NCI-H1048 (cell line): ENCODE data around the gene CDC37L1.
"Not testable (repeated sequence)": the region's sequence is repeated elsewhere in the genome, so short reads cannot be mapped to it uniquely, and the experiment has no call there.

Source experiments
- DNase-seq: peaks from one replicate; lab custom pipeline; 2025; lab: John Stamatoyannopoulos, UW

CDC37L1 gene

DNA sequence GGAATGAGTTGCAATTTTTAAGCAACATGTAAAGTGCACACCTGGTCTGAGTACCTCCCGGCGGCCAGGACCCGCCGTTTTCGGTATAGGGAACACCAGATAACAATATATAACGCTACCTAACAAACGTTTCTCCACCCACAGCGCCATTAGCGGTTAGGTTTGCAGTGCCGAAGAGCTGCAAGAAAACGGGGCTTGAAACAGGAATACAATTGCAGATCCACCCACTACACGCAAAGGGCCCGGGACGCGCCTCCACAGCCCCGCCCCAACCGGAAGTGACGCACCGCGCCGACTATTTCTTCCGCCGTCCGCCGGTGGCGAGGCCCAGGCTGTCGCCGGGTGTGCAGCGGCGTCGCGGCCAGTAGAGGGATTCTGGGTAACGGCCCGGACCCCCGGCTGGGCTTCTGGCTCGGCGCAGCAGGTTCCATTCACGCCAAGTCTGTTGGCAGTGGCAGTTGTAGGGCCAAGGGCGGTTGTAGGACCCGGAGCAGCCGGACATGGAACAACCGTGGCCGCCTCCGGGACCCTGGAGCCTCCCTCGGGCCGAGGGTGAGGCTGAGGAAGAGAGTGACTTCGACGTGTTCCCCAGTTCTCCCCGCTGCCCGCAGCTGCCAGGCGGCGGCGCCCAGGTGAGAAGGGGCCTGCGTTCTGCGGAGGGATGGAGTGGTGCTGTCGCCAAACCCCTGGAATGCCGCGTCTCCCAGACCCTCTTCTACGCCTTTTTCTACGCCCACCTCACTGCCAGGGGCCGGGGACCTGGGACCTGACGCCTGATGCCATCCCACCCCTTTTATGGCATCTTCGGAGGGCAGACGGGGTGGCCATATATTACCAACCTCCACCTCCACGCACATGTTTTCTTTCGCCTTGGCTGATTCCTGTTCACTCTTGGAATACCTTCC lies at the start of gene CDC37L1:
CDC37L1 (plus strand) TSS at position 302 of the 905 bp plus-strand sequence; CDS start at position 501, 199 bp downstream.
- peak; percentile 86 for DNase-seq

GRCh38 chr9:4630836-4631235 lies 48.5 kb upstream of the CDC37L1 start:
- no peak for DNase-seq

GRCh38 chr9:4638968-4639367 lies 40.4 kb upstream of the CDC37L1 start:
- no peak for DNase-seq

- no peak for DNase-seq
These were observed 39.9 kb upstream of the CDC37L1 start for GRCh38 chr9:4639420-4639819.

DNA sequence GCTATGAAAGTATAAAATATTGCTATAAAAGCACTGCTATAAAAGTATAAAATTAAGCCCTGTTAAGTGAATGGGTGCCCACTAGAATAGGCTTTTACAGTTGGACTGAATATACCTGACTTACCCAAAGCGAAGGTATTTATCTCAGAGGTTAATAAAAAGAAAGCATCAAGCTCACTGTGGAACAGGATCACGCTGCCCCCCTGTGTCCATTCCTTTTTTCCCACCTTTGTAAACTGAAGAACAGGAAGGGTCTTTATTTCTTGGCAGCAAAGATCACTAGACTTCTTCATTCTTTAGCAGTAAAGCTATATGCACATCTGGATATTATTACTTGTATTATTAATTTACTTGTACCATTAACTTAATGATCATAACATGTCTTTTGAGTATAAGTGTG lies 39.3 kb upstream of the CDC37L1 start:
- no peak for DNase-seq

- DNase-seq: no peak
These were observed 37.0 kb upstream of the CDC37L1 start for GRCh38 chr9:4642351-4642750.

GRCh38 chr9:4654084-4654483 lies 25.3 kb upstream of the CDC37L1 start:
- no peak for DNase-seq

- no peak for DNase-seq
These were observed 24.8 kb upstream of the CDC37L1 start for GRCh38 chr9:4654538-4654937.

DNA sequence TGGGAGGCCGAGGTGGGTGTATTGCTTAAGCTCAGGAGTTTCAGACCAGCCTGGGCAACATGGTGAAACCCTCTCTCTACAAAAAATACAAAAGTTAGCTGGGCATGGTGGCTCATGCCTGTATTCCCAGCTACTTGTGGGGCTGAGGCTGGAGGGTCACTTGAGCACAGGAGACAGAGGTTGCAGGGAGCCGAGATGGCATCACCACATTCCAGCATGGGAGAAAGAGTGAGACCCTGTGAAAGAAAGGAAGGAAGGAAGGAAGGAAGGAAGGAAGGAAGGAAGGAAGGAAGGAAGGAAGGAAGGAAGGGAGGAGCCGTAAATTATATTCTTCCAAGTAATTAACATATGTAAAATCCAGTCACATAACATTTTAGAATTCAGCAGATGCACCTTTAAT lies 23.2 kb upstream of the CDC37L1 start:
- DNase-seq: not testable (repeated sequence)

- DNase-seq: no peak
These were observed 22.7 kb upstream of the CDC37L1 start for GRCh38 chr9:4656621-4657020.

- no peak for DNase-seq
These were observed 21.8 kb upstream of the CDC37L1 start for GRCh38 chr9:4657426-4658159.

DNA sequence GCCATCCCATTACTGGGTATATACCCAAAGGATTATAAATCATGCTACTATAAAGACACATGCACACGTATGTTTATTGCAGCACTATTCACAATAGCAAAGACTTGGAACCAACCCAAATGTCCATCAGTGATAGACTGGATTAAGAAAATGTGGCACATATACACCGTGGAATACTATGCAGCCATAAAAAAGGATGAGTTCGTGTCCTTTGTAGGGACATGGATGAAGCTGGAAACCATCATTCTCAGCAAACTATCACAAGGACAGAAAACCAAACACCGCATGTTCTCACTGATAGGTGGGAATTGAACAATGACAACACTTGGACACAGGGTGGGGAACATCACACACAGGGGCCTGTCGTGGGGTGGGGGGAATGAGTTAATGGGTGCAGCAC lies 18.7 kb upstream of the CDC37L1 start:
- DNase-seq: not testable (repeated sequence)

DNA sequence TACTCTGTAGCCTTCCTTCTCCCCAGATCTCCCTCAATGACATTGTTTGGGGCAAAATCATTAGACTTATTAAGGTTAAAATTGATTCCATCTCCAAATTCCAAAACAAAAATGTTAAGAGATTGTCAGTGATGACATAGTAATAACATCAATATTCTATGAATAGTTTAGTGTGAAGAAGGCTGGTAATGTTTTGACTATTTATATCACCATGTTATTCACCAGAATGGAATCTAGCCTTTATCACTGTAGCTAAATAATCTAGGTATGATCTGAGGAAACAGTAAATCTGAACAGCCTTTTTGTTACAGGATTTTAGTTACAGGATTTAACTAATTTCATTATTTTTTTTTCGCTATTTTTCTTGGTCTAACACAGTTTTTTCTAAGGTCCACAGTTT lies 18.2 kb upstream of the CDC37L1 start:
- DNase-seq: no peak

- no peak for DNase-seq
These were observed 17.8 kb upstream of the CDC37L1 start for GRCh38 chr9:4661611-4662010.

GRCh38 chr9:4662108-4662988 lies 17.0 kb upstream of the CDC37L1 start, which contains the start of gene PLPP6:
Gene PLPP6 (plus strand): TSS chr9:4662294. CDS start chr9:4662376, 82 bp downstream.
- peak; percentile 64 for DNase-seq

- DNase-seq: no peak
These were observed 16.2 kb upstream of the CDC37L1 start for GRCh38 chr9:4662989-4663792.

DNA sequence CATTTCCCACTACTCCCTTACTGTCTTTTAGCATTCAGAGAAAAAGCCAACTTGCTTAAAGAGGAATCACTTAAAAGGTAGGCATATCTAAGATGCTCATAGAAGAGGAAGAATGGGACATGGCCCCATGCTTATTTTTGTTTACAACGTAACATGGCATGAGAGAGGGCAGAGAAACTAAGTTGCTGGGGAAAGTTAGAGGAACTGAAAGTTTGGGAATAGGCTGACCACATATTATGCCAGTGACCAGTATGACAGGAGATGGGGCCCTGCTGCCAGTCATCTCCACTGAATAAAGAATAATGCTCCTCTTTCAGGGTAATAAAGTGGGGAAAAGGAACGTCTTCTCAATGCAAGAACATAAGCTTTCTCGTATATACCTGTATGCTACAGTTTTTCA lies 15.4 kb upstream of the CDC37L1 start:
- no peak for DNase-seq

DNA sequence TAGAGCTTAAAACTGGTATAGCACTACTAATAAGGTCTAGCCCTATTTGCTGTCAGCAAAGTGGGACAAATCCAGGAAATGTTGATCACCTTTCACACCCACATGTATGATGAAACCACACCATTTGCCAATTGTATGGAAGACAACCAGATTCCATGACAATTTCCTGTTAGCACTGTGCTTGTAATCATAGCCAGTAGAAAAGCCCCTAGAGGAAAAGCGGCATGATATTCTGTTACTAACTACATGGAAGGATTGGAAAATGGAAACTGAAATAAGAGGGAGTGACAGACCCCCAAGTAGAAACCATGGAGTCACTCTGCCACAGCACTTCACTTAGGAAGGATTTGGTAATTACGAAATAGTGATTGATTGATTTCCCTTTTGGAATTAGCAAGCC lies 14.0 kb upstream of the CDC37L1 start:
- DNase-seq: no peak

- no peak for DNase-seq
These were observed 13.2 kb upstream of the CDC37L1 start, which contains the start of gene SPATA6L for GRCh38 chr9:4666042-4666699. Gene SPATA6L (minus strand): TSS chr9:4666480. CDS start chr9:4666250, 230 bp downstream.

- no peak for DNase-seq
These were observed 11.7 kb upstream of the CDC37L1 start for GRCh38 chr9:4667681-4668080.

- no peak for DNase-seq
These were observed 10.8 kb upstream of the CDC37L1 start for GRCh38 chr9:4668604-4669003.
